Tibial nerve (tissue), 4 donors: Measurements from ENCODE around the gene TMEFF1.

Experiments used
- CTCF ChIP-seq, 5 experiments: fragments of 200-600 bp in 3 of 5; fragments of 450-650 bp in 2 of 5; sonication (generic) in 3 of 5; IDR thresholded peaks; one replicate each; pipeline ENCODE4 v1.5.1; 2016 to 2019; ENCODE audit warnings: antibody characterized with exemption in 5 of 5, mild to moderate bottlenecking in 3 of 5, moderate library complexity in 2 of 5
- EP300 ChIP-seq, 2 donors: sonication (generic); formaldehyde crosslinking; IDR thresholded peaks; one replicate each; pipeline ENCODE4 v1.6.1; 2017; ENCODE audit warnings: antibody characterized with exemption in 2 of 2, mild to moderate bottlenecking in 1 of 2
- POLR2A ChIP-seq, 2 donors: fragments of 450-650 bp; IDR thresholded peaks; one replicate each; pipeline ENCODE4 v1.6.1; 2017; ENCODE audit warnings: antibody characterized with exemption in 2 of 2, mild to moderate bottlenecking in 2 of 2, moderate library complexity in 2 of 2

GRCh38 chr9:100511205-100511604 lies 38.3 kb downstream of the TMEFF1 start:
- TF ChIP-seq CTCF (IDR thresholded peaks at IDR 0.05) (no peak), POLR2A (IDR thresholded peaks at IDR 0.05) (no peak), EP300 (IDR thresholded peaks at IDR 0.05) (no peak)
